ENCODE results near the gene NLRP8.
"Not testable (repeated sequence)": the region's sequence is repeated elsewhere in the genome, so short reads cannot be mapped to it uniquely, and the experiment has no call there.

GRCh38 chr19:55929258-55929657 lies 18.4 kb upstream of the NLRP8 start:
- TF ChIP-seq CTCF (IDR thresholded peaks at IDR 0.05 in 2 of 3, conservative IDR thresholded peaks at IDR 0.05 in 1 of 3; ENCODE audit: control insufficient read depth in 2 of 3, extremely low read depth in 1 of 3, insufficient read depth in 1 of 3, low read depth in 3 of 3, low read length in 3 of 3); POLR2A (IDR thresholded peaks at IDR 0.05; ENCODE audit: low read depth, low read length); E4F1 (IDR thresholded peaks at IDR 0.05; ENCODE audit: borderline replicate concordance, partially characterized antibody); CHD2 (IDR thresholded peaks at IDR 0.05; ENCODE audit: borderline replicate concordance, low read depth, low read length); SIN3A (IDR thresholded peaks at IDR 0.05; ENCODE audit: low read depth, low read length); FOXM1 (IDR thresholded peaks at IDR 0.05; ENCODE audit: low read depth, low read length); CEBPB (IDR thresholded peaks at IDR 0.05; ENCODE audit: borderline replicate concordance in 1 of 2, low read depth in 2 of 2, low read length in 2 of 2); SKIL (IDR thresholded peaks at IDR 0.05; ENCODE audit: low read depth, poor library complexity, severe bottlenecking); EZH2 (IDR thresholded peaks at IDR 0.05; ENCODE audit: borderline replicate concordance, control insufficient read depth, low read depth, low read length); SMC3 (IDR thresholded peaks at IDR 0.05; ENCODE audit: borderline replicate concordance, low read length); SRF (IDR thresholded peaks at IDR 0.05; ENCODE audit: low read depth in 2 of 2, low read length in 2 of 2): not testable (repeated sequence)
